PFSK-1 (cell line): ENCODE measurements around the gene CLIC4.

Source experiments
- FOXP2 ChIP-seq: optimal IDR thresholded peaks from 2 replicates; pipeline ENCODE3; 2011; ENCODE audit warnings: borderline replicate concordance, control low read depth, inconsistent platforms; ENCODE audit not compliant: insufficient read depth; ENCODE audit errors: extremely low read length, extremely low read depth
- POLR2AphosphoS5 ChIP-seq: IDR thresholded peaks from 2 replicates; pipeline ENCODE4 v1.6.1; 2012; ENCODE audit warnings: low read depth, mild to moderate bottlenecking, control low read depth, low read length, moderate library complexity
- SIN3A ChIP-seq: IDR thresholded peaks from 2 replicates; pipeline ENCODE4 v1.6.1; 2012; ENCODE audit warnings: mild to moderate bottlenecking, low read length, moderate library complexity, borderline replicate concordance; ENCODE audit not compliant: insufficient read depth
- TAF1 ChIP-seq: IDR thresholded peaks from 2 replicates; pipeline ENCODE4 v1.6.1; 2012; ENCODE audit warnings: low read length, control low read depth, borderline replicate concordance; ENCODE audit not compliant: insufficient read depth
- TF ChIP-seq, protein P1 (sequence below), 2 experiments: IDR thresholded peaks; 2 replicates each; pipeline versions ENCODE4 v1.6.1 to v1.8.0; 2011 to 2012; ENCODE audit warnings: low read depth in 2 of 2, low read length in 2 of 2, control low read depth in 1 of 2, inconsistent platforms in 1 of 2, mild to moderate bottlenecking in 1 of 2, moderate library complexity in 1 of 2; ENCODE audit not compliant: insufficient read depth in 1 of 2

DNA sequence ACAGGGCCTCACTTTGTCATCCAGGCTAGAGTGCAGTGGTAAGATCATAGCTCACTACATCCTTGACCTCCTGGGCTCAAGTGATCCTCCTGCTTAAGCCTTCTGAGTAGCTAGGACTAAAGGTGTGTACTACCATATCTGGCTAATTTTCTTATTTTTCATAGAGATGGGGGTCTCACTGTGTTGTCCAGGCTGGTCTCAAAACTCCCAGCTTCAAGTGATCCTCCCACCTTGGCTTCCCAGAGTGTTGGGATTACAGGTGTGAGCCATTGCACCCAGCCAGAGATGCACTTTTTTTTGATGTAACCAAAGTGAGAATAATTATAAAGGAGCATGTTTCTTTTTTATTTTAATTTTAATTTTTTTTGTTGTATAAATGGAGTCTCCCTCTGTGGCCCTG lies 28.4 kb downstream of the CLIC4 start:
- TF ChIP-seq SIN3A (no peak), POLR2AphosphoS5 (no peak), TAF1 (no peak), FOXP2 (no peak)
- TF ChIP-seq, protein P1, sequence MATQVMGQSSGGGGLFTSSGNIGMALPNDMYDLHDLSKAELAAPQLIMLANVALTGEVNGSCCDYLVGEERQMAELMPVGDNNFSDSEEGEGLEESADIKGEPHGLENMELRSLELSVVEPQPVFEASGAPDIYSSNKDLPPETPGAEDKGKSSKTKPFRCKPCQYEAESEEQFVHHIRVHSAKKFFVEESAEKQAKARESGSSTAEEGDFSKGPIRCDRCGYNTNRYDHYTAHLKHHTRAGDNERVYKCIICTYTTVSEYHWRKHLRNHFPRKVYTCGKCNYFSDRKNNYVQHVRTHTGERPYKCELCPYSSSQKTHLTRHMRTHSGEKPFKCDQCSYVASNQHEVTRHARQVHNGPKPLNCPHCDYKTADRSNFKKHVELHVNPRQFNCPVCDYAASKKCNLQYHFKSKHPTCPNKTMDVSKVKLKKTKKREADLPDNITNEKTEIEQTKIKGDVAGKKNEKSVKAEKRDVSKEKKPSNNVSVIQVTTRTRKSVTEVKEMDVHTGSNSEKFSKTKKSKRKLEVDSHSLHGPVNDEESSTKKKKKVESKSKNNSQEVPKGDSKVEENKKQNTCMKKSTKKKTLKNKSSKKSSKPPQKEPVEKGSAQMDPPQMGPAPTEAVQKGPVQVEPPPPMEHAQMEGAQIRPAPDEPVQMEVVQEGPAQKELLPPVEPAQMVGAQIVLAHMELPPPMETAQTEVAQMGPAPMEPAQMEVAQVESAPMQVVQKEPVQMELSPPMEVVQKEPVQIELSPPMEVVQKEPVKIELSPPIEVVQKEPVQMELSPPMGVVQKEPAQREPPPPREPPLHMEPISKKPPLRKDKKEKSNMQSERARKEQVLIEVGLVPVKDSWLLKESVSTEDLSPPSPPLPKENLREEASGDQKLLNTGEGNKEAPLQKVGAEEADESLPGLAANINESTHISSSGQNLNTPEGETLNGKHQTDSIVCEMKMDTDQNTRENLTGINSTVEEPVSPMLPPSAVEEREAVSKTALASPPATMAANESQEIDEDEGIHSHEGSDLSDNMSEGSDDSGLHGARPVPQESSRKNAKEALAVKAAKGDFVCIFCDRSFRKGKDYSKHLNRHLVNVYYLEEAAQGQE (IDR thresholded peaks at IDR 0.05; ENCODE audit: insufficient read depth in 1 of 2, low read depth in 2 of 2, low read length in 2 of 2), result no peak
